ENCODE data around the gene B4GAT1. TPM values are rescaled to one million over a fixed set of nuclear protein-coding genes. Genes with fewer than 3 reads are reported as not detected.
"Not testable (repeated sequence)": the region's sequence is repeated elsewhere in the genome, so short reads cannot be mapped to it uniquely, and the experiment has no call there.

Gene B4GAT1
- total RNA-seq, 1 donor from 2014 or later = 28.1 TPM

DNA sequence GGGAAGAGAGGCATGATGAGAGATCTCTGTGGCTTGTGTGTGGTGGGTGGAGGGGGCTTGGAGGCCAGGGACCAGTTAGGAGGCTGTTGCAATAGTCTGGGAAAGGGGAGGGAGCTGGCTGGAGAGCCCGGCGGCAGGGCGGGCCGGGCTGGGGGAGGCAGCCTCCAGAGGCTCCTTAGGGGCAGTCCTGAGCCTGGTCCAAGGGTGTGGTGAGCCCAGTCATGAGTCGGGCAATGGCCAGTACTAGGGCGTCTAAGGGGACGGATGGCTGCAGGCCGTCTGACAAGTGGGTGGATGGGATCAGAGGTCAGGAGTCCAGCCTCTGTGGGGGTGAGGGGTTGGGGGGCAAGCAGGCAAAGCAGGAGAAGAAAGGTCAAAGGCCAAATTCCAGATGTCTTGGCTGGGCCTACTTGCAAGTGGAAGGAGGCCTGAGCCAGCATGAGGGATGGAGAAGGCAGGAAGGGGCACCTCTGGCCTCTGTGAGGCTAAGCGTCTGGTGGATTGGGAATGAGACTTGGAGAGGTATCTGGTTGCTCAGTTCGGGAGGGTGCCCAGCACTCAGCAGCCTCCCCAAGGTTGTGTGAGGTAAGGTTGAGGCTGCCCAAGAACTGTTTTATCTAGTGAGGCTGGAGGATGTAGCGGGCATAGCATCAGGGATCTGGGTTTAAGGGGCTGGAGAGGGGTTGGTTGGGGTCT lies 24.5 kb downstream of the B4GAT1 start:
- DNase-seq = no peak

DNA sequence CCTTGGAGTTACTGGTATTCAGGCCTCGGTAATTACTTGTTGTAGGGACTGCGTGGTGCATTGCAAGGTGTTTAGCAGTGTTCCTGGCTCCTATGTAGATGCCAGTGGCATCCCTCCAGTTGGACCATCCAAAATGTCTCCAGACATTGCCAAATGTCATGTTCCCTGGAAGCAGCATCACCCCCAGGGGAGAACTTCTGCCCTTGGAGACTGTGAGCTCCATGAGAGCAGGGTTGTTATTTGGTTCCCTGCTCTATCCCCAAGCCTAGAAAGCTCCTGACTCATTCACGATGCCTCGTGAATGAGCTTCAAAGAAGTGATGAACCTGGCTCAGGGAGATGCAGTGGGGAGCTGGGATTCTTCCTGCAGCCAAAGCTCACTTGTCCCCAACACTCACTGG lies 25.8 kb downstream of the B4GAT1 start:
- no peak for DNase-seq

DNA sequence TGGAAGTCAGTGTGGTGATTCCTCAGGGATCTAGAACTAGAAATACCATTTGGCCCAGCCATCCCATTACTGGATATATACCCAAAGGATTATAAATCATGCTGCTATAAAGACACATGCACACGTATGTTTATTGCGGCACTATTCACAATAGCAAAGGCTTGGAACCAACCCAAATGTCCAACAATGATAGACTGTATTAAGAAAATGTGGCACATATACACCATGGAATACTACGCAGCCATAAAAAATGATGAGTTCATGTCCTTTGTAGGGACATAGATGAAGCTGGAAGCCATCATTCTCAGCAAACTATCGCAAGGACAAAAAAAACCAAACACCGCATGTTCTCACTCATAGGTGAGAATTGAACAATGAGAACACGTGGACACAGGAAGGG lies 26.7 kb downstream of the B4GAT1 start:
- DNase-seq = not testable (repeated sequence)

DNA sequence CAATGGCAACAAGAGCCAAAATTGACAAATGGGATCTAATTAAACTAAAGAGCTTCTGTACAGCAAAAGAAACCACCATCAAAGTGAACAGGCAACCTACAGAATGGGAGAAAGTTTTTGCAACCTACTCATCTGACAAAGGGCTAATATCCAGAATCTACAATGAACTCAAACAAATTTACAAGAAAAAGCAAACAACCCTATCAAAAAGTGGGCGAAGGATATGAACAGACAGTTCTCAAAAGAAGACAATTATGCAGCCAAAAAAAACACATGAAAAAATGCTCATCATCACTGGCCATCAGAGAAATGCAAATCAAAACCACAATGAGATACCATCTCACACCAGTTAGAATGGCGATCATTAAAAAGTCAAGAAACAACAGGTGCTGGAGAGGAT lies 27.1 kb downstream of the B4GAT1 start:
- DNase-seq = not testable (repeated sequence)

DNA sequence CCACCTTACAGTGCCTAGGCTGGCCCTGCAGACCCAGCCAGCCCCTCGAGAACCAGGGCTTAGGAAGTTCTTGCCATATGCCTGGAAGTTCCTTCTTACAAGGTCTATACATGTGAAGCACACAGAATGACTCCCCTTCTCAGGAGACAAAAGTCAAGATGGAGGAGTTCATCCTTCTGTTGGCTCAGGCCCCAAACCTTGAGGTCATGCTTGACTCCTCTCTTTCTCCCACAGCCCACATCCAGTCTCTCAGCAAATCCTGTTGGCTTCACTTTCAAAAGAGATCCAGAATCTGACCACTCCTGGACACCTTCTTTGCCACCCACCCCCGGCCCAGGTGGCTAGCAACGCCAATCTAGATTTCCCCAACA lies 28.8 kb downstream of the B4GAT1 start:
- DNase-seq = no peak

DNA sequence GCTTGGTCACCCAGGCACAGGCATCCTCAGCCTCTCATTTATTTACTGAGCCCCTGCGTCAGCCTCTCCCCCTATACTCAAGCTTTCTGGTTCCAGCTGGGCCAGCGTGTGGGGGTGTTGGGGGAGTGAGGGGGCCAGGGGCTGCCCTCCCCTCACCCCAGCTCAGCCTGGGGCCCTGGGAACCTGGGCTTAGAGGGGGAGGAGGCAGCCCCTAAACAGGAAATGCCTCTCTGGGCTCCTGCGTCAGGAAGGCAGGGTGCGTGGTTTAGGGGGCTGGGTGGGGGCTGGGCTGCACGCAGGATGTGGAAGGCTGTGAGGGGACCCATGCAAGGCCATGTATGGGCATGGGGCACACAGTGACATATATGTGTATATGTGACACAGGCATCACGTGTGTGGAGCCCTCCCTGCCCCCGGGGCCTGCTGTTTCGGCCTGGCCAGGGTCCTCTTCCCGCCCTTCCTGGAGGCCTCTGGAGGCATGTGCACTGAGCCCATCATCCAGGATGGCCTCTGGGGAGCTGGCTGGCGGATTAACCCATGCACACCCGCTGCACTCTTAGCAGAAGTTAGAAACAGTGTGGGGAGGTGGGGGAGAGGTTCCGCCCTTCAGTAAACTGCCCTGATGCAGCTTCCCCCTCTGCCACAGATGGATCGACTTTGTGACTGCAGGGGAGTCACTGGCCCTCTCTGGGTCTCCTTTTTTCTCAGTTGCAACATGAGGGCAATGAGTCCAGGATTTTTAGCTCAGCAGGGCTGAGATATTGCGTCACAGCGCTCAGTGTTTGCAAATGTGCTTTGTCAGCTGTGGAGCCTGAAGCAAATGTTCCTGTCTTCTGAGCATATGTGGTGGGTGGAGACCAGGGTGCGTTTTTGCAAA lies 29.5 kb downstream of the B4GAT1 start:
- no peak for DNase-seq

DNA sequence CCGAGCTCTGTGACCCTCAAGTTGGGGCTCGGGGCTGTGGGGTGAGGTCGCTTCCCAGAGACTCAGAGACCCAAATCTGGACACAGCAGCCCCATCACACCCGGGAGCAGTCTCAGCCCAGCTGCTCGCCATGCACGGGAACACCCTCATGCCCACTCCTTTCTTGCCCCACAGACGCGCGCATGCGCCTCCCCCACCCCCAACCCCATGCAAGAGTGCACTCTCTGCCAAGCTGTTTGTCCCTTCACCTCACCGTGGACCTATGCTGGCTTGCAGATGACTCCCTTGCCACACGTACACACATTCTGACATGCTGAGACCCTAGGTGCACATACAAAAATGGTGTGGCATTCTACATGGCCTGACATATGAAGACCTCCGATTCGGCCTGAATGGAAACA lies 30.1 kb downstream of the B4GAT1 start:
- peak; percentile 10 for DNase-seq

DNA sequence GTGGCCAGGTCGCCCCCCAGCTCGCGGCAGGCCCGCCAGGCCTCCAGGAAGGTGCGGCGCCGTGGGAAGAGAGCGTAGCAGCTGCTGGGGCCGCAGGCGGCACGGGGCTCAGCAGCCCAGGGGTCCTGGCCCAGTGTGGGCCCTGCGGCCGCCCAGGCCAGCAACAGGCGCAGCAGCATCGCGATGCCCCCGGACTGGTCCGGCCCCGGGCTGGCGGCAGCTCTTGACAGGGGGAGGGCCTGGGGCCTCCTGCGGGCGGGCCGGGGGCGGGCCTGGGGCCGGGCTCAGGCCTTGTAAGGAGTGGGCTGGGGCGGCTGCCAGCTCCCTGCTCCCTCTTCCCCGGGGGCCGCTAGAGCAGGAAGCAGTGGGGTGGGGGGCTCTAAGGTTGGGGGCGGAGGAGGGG lies 30.6 kb downstream of the B4GAT1 start, which contains the start of gene CD248:
CD248 (minus strand) TSS at position 196 of the 403 bp plus-strand sequence; CDS start at position 179, 17 bp downstream.
- peak; percentile 22 for DNase-seq

DNA sequence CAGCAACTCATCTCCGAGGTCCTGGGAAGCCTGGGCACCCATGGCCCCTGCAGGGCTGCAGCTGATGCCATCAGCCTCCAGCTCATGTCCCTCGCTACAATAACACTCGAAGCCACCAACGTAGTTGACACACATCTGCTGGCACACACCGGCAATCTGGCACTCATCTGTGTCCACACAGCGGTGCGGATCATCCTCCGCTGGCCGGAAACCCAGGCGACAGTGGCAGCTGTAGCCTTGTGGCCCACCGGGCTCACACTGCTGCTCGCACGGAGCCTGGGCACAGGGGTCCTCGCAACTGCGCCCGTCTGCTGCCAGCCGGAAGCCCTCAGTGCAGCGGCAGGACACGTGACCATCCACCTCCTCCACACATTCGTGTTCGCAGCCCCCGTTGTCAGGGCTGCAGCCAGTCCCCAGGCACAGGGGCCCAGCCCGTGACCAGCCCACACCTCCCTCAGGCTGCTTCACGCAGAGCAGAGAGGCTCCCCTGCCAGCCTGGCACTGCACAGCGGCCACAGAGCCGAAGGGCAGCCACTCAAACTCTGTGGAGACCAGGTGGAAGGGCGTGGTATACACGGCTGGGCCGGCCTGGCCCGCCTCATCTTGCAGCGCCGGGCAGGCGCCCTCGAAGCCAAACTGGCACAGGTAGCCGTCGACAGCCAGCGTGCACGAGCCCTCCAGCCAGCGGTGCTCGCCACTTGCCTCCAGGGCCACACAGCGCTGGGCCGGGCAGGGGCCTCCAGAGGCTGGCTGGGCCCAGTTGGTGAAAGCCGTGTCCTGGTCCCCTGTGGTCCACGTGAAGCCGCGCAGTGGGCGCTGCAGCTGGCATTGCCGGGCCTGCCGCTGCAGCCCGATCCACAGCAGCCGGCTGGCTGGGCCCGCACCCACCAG lies 31.3 kb downstream of the B4GAT1 start:
- DNase-seq = no peak

DNA sequence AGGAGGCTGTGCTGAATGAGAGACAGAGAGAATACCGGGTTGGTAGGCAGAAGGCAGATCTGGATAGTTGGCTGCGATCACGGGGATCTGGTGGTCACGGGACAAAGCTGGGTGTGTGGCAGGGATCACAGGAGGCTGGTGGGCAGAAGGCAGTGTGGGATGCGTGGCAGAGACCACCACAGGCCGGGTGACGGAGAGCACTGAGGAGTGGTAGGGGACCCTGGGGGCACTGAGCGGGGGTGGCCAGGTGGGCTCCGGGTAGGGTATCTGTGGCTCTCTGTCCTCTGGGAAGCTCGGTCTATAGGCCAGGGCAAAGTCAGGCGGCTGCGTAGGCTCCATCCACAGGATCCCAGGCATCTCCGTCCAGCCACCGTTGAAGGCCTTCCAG lies 31.9 kb downstream of the B4GAT1 start:
- DNase-seq = no peak

DNA sequence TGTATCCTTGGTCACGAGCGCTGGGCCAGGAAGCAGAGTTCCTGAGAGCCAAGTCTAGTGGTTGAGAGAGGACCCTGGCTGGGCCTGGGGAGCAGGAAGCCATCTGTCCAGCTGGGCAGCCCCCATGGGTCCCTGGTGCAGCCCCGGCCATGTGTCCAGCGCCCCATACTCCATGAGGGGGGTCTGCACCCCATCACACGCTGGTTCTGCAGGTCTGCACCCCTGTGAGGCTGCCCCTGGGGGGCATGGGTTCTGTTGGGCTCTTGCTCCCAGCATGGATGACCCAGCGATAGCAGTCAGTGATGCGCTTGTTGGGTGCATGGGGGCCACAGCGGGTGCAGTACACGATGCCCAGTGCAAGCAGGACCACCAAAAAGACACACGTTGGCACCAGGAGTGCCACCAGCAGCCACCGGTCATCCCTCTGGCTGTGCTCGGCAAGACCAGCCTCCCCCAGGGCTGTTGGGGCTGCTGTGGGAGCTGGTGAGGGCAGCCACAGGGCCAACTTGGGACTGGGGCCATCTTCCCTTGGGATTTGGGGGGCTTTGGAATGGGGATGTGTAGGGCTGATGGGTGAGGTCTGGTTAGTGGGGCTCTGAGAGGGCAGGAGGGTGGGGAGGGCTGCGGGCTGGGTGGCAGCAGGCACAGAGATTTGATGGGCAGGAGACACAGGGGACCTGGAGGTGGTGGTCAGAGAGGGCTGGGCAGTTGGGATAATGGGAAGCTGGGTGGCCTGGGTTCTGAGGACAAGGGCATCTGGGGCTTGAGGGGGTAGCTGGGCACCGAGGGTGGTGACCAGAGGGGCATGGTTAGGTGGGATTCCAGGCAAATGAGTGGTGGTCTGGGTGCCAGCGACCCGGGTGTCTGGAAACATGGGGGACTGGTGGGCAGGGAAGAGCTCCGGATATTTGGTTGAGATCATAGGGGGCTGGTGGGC lies 32.6 kb downstream of the B4GAT1 start:
- DNase-seq = no peak

DNA sequence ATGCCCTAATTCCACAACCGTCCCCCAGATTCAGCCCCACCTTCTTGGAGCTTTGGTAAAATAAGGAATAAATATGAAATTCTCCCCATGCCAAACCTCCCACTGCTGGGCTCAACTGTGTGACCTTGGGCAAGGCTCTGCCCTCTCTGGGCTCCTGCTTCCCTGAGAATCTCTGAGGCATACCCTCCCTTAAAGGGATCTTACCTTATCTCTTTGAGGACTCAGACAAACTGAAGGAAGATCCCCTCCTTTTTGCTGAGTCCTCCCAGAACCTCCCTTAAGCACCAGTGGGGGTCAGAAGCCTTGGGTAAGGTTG lies 33.3 kb downstream of the B4GAT1 start:
- DNase-seq = no peak

DNA sequence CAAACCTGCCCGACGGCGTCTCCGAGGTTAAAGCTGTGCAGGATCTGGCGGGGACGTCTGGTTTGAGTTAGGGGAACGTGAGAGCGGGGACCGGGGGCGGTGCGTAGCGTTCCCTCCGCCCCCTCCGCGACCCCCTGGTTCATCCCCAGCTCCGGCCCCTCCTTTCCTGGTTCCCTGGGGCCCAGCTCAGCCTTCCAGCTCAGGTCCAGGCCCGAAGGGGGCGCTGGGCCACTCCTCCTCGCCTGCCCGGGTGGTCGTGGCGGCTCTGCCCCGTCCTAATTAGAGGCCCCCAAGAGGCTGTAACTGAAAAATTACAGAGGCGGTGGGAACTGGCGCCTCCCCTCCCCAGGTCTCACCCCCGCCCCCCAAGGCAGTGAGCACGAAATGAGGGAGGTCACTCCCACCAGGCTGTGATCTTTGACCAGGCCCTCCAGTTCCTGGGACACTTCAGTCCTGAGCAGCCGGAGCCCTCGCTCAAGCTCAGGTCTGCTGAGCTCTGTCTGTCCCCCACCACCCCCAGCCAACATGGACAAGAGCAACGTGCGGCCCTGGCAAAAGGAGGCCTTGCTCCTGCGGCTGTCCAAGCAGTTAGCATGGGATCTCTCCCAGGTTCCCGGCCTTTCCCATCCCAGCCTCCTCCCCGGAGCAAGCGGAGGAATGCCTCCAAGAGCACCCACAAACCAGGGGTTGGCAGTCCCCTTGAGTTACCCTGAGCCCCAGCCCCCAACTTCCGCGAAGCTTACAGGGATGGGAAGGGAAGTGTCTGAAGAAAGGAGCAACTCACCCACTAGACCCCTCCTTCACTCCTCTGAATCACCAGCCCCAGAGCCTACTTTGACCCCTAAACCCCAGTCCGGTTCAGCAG lies 33.9 kb downstream of the B4GAT1 start:
- no peak for DNase-seq

DNA sequence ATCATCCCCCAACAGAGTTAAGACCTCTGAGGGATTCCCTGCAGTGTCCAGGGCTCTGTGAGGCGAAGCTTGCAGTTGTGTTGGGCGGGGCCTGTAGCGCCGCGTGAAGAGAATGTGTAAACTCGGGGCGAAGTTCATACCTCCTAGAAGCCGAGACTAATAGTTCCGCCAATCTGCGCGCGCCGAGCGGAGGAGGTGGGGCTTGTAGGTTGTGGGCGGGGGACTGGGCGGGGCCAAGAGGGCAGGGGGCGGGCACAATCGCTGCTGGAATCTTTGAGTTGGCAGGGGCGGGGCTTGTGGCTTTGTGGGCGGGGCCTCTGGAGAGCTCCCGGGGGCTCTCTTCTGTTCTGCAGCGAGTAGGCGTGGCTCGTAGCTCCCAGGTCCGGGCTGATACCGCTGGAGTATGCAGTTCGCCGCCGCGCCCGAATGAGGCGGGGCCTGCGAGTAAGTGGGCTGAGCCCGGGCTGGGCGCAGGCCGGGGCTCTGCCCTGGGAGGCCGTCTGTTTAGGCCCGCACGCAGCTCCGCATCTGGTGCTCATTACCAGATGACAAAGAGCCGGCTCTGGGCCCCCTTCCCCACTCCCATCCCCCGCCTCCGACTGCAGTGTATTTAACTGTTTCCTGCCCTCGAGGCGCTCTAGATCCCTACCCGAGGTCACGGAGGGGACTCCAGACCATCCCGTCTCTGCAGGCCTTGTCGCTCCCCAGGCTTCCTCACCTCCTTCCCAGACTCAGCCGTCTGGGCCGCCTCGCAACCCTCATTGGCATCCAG lies 34.7 kb downstream of the B4GAT1 start:
- peak; percentile 96 for DNase-seq

DNA sequence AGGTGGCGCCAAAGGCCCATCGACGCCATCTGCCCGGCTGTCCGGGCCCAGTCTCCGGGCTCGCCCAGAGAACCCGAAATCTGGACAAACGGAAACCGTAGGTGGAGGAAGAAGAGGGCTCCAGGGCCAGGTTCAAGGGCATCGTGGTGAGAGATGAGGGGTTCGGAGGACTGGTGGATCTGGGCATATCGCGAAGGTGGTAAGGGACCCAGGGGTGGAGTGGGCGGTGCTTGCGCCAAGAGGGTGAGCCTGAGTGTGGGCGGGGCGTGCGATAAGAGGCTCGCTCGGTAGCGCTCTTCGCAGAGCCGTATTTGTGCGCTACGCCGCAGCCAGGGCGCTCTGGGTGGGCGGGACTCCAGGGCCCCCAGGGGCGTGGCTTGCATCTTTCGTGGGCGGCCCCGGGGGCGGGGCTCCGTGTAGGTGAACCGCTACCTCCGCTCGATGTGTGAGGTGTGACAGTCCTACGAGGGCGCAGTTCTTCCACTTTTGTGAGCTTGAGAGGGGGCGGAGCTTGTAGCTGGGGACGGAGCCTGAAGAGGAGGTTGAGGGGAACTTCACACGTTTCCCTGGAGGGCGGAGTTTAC lies 35.4 kb downstream of the B4GAT1 start:
- DNase-seq = peak; percentile 92

DNA sequence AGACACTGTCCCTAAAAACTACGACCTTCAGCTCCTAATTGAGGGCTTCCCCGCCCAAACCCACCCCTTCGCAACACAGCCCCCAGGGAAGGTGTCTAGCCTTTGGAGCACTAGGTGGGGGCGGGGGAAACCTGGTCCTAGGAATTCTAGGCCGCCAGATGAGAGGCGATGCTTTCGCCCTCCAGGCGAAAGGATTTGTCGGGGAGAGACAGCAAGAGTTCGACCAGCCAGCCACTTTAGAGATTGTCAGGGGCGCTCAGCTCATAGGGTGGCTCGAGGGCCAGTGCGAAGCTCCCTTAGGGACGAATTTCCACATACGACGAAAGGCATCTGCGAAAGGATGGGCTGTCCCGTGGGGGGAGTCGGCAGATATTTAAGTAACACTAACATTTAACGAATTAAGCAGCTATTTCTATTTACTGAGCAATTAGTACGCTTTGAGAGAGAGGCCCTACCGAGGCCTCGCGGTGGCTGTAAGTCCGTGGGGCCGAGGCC lies 35.9 kb downstream of the B4GAT1 start:
- DNase-seq = no peak

DNA sequence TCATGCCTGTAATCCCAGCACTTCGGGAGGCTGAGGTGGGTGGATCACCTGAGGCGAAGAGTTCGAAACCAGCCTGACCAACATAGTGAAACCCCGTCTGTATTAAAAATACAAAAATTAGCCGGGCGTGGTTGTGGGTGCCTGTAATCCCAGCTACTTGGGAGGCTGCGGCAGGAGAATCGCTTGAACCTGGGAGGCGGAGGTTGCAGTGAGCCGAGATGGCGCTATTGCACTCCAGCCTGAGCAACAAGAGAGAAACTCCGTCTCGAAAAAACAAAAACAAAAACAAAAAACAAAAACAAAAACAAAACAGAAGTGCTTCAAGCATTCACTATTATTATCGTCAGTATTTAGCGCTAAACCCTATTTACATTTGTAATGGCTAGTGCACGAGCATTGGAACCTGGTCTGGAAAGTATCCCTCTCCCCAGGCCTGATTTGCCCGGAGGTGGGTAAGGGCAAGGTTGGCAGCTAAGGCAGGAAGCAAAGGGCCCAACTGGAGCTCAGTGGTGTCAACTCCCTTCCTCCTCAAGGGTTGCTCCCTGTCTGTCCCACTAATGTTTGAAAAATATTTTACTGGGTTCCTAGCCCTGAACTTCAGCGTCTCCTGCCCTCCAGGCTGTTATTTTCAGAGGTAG lies 36.5 kb downstream of the B4GAT1 start:
- DNase-seq = not testable (repeated sequence)

DNA sequence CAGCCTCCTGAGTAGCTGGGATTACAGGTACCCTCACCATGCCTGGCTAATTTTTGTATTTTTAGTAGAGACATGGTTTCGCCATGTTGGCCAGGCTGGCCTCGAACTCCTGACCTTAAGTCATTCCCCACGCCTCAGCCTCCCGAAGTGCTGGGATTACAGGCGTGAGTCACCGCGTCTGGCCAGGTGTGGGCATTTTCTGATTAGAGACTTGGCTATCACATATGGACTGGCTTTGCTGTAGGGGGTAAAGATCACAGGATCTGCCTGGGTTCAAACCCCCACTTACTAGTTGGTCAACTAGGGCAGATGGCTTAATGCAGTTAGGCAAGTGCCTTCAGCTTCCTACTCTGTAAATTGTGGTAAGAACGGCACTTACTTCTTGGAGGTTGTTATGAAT lies 37.1 kb downstream of the B4GAT1 start:
- DNase-seq = no peak

DNA sequence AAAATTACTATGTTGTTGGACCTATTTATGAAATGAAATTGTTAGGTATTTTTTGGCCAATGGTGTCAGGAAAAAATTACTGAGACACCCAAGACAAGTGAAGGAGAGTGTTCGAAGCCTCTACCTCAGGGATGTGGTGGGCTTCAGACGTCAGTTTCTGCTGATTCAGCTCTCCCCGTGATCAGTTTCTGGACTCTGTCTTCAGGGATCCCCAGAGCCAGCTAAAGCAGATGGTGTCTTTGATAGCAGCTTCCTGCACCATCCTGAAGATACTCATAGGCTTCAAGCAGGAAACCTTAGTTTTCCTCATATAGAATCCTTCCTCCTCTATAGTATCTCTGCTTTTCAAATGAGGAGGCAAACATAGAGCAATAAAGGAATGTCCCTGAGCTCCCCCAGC lies 38.0 kb downstream of the B4GAT1 start:
- no peak for DNase-seq

All from dermis blood vessel endothelial cell (primary cell).